ENCODE data around the gene FAM83D.
A peak's percentile ranks its signal among the peaks of the same experiment; 100 is the strongest.

Gene FAM83D

GRCh38 chr20:38926142-38926933, at the start of gene FAM83D:
Gene FAM83D, plus strand, starts transcription at chr20:38926417. Its CDS starts 26 bp downstream, at chr20:38926443.
- DNase-seq (ENCODE audit: low read depth), result peak; percentile 92

- no peak for DNase-seq (ENCODE audit: low read depth)
Observed at GRCh38 chr20:38877483-38877882, 48.7 kb upstream of the FAM83D start.

GRCh38 chr20:38878866-38879265, 47.4 kb upstream of the FAM83D start:
- DNase-seq (ENCODE audit: low read depth), result no peak

- DNase-seq (ENCODE audit: low read depth), result no peak
Observed at GRCh38 chr20:38880952-38881735, 45.1 kb upstream of the FAM83D start.

GRCh38 chr20:38881806-38882440, 44.3 kb upstream of the FAM83D start:
- DNase-seq (ENCODE audit: low read depth), result no peak

GRCh38 chr20:38882600-38882999, 43.6 kb upstream of the FAM83D start:
- no peak for DNase-seq (ENCODE audit: low read depth)

GRCh38 chr20:38883081-38883980, 42.9 kb upstream of the FAM83D start:
- DNase-seq (ENCODE audit: low read depth), result no peak

GRCh38 chr20:38883981-38884733, 42.1 kb upstream of the FAM83D start:
- DNase-seq (ENCODE audit: low read depth), result no peak

- DNase-seq (ENCODE audit: low read depth), result no peak
Observed at GRCh38 chr20:38885357-38885756, 40.9 kb upstream of the FAM83D start.

GRCh38 chr20:38888059-38888831, 38.0 kb upstream of the FAM83D start:
- no peak for DNase-seq (ENCODE audit: low read depth)

GRCh38 chr20:38889050-38889449, 37.2 kb upstream of the FAM83D start:
- no peak for DNase-seq (ENCODE audit: low read depth)

GRCh38 chr20:38889792-38890496, 36.3 kb upstream of the FAM83D start:
- DNase-seq (ENCODE audit: low read depth), result no peak

GRCh38 chr20:38890497-38890818, 35.8 kb upstream of the FAM83D start:
- no peak for DNase-seq (ENCODE audit: low read depth)

GRCh38 chr20:38892091-38892981, 33.9 kb upstream of the FAM83D start:
- DNase-seq (ENCODE audit: low read depth), result no peak

- DNase-seq (ENCODE audit: low read depth), result no peak
Observed at GRCh38 chr20:38893056-38893564, 33.1 kb upstream of the FAM83D start.

- peak; percentile 7 for DNase-seq (ENCODE audit: low read depth)
Observed at GRCh38 chr20:38893565-38894090, 32.6 kb upstream of the FAM83D start.

- DNase-seq (ENCODE audit: low read depth), result no peak
Observed at GRCh38 chr20:38894091-38894847, 31.9 kb upstream of the FAM83D start.
